Measurements from ENCODE around the gene BICRA.

BICRA gene

DNA sequence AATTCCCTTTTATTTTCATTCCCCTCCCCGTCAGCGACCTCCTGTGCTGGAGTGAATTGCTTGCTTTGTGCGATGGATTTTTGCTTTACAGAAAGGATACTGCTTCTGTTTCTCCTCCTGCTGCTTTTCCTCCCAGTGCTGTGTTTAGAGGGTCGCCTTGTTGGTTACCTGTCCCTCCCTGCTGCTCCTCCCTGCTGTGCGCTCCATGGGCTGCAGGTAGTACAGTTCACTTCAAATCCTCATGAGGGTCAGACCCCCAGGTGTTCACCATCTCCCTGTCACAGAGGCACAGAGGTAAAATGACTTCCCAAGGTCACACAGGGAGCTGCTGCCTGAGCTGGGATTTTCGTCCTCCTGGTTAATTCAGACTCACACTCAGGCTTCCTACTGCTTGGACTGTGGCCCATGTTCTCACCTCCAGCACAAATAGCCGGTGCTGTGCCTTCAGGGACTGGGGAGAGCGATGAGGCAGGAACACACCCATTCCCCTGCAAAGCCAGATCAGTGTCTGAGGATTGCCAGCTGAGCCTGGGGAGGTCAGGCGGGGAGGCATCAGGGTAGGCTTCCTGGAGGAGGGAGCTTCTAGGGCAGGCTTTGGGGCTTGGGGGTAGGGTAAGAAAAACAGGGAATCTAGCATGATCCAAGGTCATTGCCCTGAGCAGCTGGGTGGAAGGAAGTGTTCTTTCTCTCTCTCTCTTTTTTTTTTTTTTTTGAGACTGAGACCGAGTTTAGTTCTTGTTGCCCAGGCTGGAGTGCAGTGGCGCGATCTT, 14.4 kb downstream of the BICRA start:
- Histone ChIP-seq H3K9me3 (ENCODE audit: low read depth, low read length) (no peaks in the 10 kb centered on the region), H3K9ac (ENCODE audit: insufficient read length) (no peak overlapping the region), H3K36me3 (ENCODE audit: insufficient read depth, low read length) (no peaks in the 10 kb centered on the region), H3K27ac (no peak overlapping the region), H3K4me3 (no peak overlapping the region)
- TF ChIP-seq EZH2 (IDR thresholded peaks at IDR 0.05) (no peak), POLR2AphosphoS5 (IDR thresholded peaks at IDR 0.05; ENCODE audit: borderline replicate concordance, low read depth, low read length) (no peak)
- DNase-seq (ENCODE audit: low read depth, low spot score) = no peak

DNA sequence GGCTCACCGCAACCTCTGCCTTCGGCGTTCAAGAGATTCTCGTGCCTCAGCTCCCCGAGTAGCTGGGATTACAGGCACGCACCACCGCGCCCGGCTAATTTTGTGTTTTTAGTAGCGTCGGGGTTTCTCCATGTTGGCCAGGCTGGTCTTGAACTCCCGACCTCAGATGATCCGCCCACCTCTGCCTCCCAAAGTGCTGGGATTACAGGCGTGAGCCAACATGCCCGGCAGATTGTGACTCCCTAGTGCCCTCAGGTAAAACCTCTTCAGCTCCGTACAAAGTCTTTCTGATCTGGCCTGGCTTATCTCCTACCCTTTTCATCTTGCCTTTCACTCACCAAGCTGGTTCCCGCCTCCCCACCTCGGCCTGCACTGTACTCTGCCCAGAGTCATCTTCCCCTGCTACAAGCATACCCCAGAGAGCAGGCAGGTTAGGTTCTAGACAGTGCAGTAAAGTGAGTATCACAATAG, 15.0 kb downstream of the BICRA start:
- no peaks in the 10 kb centered on the region for H3K36me3 ChIP-seq (ENCODE audit: insufficient read depth, low read length)
- TF ChIP-seq EZH2 (IDR thresholded peaks at IDR 0.05) = no peak
- no peak for TF ChIP-seq POLR2AphosphoS5 (IDR thresholded peaks at IDR 0.05; ENCODE audit: borderline replicate concordance, low read depth, low read length)
- H3K9ac ChIP-seq (ENCODE audit: insufficient read length) = no peak overlapping the region
- no peak for DNase-seq (ENCODE audit: low read depth, low spot score)
- no peaks in the 10 kb centered on the region for H3K9me3 ChIP-seq (ENCODE audit: low read depth, low read length)
- H3K27ac ChIP-seq = no peak overlapping the region
- no peak overlapping the region for H3K4me3 ChIP-seq

DNA sequence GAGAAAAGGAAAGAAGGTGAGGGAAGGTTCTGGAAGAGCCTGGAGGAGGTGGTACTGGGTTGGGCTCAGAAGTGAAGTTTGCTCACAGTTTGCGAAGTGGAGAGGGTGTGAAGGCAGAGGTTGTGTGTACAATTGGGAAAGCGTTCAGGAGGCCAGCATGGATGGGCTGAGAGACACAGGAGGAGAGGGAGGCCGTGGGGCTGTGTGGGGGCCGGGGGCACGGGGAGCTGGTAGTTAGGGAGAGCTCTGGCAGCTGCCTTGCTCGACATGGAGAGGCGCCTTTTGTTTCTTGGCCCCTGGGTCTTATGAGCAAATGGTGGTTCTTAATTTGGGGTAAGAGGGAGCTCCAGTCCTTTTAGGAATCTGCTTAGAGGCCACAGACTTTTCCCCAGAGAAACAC, 16.7 kb downstream of the BICRA start:
- DNase-seq (ENCODE audit: low read depth, low spot score) = no peak
- no peaks in the 10 kb centered on the region for H3K9me3 ChIP-seq (ENCODE audit: low read depth, low read length)
- no peak overlapping the region for H3K4me3 ChIP-seq
- peaks cover 5% of the 10 kb centered on the region for H3K36me3 ChIP-seq (ENCODE audit: insufficient read depth, low read length)
- H3K27ac ChIP-seq = no peak overlapping the region
- no peak for TF ChIP-seq POLR2AphosphoS5 (IDR thresholded peaks at IDR 0.05; ENCODE audit: borderline replicate concordance, low read depth, low read length)
- no peak for TF ChIP-seq FOXP2 (optimal IDR thresholded peaks at IDR 0.05; ENCODE audit: control extremely low read depth, extremely low read length, insufficient read depth)
- TF ChIP-seq EZH2 (IDR thresholded peaks at IDR 0.05) = no peak
- H3K9ac ChIP-seq (ENCODE audit: insufficient read length) = no peak overlapping the region

DNA sequence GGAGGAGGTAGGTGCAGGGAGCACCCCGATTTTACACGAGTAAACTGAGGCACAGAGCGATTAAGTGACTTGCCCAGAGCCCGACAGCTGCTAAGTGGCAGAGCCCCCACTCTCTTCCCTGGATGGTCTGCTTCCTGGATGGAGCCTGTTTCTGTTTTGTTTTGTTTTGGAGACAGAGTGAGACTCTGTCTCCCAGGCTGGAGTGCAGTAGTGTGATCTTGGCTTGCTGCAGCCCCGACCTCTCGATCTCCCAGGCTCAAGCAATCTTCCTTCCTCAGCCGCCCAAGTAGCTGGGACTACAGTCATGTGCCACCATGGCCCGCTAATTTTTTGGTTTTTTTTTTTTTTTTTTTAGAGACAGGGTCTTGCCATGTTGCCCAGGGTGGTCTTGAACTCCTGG, 17.3 kb downstream of the BICRA start:
- no peak for DNase-seq (ENCODE audit: low read depth, low spot score)
- Histone ChIP-seq H3K9me3 (ENCODE audit: low read depth, low read length) (no peaks in the 10 kb centered on the region), H3K27ac (no peak overlapping the region), H3K9ac (ENCODE audit: insufficient read length) (no peak overlapping the region), H3K36me3 (ENCODE audit: insufficient read depth, low read length) (peaks cover 8% of the 10 kb centered on the region), H3K4me3 (no peak overlapping the region)
- no peak for TF ChIP-seq FOXP2 (optimal IDR thresholded peaks at IDR 0.05; ENCODE audit: control extremely low read depth, extremely low read length, insufficient read depth)
- TF ChIP-seq EZH2 (IDR thresholded peaks at IDR 0.05) = no peak
- TF ChIP-seq POLR2AphosphoS5 (IDR thresholded peaks at IDR 0.05; ENCODE audit: borderline replicate concordance, low read depth, low read length) = no peak

DNA sequence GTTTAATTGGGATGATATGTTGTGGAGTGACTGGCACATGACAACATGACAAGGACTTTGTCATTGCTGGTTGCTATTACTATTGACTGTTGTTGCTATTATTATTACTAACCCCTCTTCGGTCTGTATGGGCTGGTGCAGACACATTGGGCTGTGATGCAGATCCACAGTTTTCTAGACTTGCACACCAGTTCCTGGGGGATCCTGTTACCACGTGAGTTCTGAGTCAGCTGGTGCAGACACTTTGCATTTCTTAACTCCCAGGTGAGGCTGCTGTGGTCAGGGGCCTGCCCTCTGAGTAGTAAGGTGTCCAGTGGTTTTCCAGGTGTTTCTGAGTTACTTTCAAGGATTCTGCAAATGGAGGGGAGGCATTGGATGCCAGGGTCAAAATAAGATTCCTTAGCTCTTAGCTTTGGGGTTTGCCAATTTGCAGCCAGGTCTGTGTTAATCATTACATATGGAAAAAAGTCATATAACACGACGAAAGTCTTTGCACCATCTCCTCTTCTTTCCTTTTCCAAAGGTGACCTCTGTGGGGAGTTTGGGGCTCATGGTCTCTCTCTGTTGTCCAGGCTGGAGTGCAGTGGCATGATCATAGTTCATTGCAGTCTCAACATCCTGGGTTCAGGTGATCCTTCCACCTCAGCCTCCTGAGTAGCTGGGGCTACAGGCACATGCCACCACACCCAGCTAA, 19.3 kb downstream of the BICRA start:
- DNase-seq (ENCODE audit: low read depth, low spot score) = no peak

DNA sequence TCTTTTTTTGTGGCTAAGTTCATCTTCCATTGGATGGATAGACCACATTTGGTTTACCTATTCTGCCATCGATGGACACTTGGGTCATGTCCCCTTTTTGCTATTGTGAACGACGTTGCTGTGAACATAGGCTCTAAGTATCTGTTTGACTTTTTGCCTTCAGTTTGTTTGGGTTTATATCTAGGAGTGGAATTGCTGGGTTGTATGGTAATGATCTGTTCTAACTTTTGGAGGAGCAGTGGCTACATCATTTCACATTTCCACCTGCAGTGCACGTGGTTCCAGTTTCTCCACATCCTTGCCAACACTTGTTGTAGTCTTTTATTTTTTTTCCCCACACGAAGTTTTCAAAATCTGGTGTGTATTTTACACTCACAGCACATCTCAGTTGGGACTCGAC, 21.7 kb downstream of the BICRA start:
- no peak for TF ChIP-seq FOXP2 (optimal IDR thresholded peaks at IDR 0.05; ENCODE audit: control extremely low read depth, extremely low read length, insufficient read depth)
- TF ChIP-seq EZH2 (IDR thresholded peaks at IDR 0.05) = no peak
- no peak for TF ChIP-seq POLR2AphosphoS5 (IDR thresholded peaks at IDR 0.05; ENCODE audit: borderline replicate concordance, low read depth, low read length)
- H3K36me3 ChIP-seq (ENCODE audit: insufficient read depth, low read length) = peaks cover 8% of the 10 kb centered on the region

More for the DNA sequence above, 19.3 kb downstream of the BICRA start:
- Histone ChIP-seq H3K4me3 (no peak overlapping the region), H3K27ac (no peak overlapping the region), H3K36me3 (ENCODE audit: insufficient read depth, low read length) (peaks cover 8% of the 10 kb centered on the region), H3K9me3 (ENCODE audit: low read depth, low read length) (no peaks in the 10 kb centered on the region), H3K9ac (ENCODE audit: insufficient read length) (no peak overlapping the region)
- TF ChIP-seq POLR2AphosphoS5 (IDR thresholded peaks at IDR 0.05; ENCODE audit: borderline replicate concordance, low read depth, low read length) (no peak), FOXP2 (optimal IDR thresholded peaks at IDR 0.05; ENCODE audit: control extremely low read depth, extremely low read length, insufficient read depth) (no peak), EZH2 (IDR thresholded peaks at IDR 0.05) (no peak)

DNA sequence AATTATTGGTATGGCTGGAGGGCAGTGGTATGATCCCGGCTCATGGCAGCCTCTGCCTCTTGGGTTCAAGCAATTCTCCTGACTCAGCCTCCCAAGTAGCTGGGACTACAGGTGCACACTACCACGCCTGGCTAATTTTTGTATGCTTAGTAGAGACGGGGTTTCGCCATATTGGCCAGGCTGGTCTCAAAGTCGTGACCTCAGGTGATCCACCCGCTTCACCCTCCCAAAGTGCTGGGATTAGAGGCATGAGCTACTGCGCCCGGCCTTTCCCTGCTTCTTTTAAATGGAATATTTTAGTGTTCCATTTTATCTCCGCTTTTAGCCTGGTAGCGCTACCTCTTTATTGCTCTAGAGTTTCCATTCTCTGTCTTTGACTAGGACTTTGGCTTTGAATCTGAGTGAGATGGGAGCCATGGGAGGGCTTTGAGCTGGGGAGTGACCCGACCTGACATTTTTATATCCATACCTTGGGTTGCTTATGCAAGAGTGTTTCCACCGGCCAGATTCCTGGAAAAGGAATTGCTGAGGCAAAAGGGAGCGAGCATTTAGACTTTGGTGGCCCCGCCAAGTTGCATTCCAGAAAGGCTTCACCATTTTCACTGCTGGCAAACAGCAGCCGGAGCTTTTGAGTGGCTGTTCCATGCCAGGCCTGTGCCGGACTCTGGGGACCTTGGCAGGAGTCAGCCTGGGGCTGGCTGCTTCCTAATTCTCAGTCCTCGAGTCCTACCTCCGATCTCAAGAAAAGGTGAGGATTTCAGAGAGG, 22.9 kb downstream of the BICRA start:
- Histone ChIP-seq H3K36me3 (ENCODE audit: insufficient read depth, low read length) (peaks cover 8% of the 10 kb centered on the region), H3K9ac (ENCODE audit: insufficient read length) (no peak overlapping the region), H3K27ac (no peak overlapping the region), H3K9me3 (ENCODE audit: low read depth, low read length) (no peaks in the 10 kb centered on the region), H3K4me3 (no peak overlapping the region)
- DNase-seq (ENCODE audit: low read depth, low spot score) = no peak
- TF ChIP-seq POLR2AphosphoS5 (IDR thresholded peaks at IDR 0.05; ENCODE audit: borderline replicate concordance, low read depth, low read length) = no peak
- TF ChIP-seq EZH2 (IDR thresholded peaks at IDR 0.05) = no peak
- TF ChIP-seq FOXP2 (optimal IDR thresholded peaks at IDR 0.05; ENCODE audit: control extremely low read depth, extremely low read length, insufficient read depth) = no peak

More for the DNA sequence above, 21.7 kb downstream of the BICRA start:
- no peak overlapping the region for H3K9ac ChIP-seq (ENCODE audit: insufficient read length)
- H3K9me3 ChIP-seq (ENCODE audit: low read depth, low read length) = no peaks in the 10 kb centered on the region
- H3K4me3 ChIP-seq = no peak overlapping the region
- no peak overlapping the region for H3K27ac ChIP-seq
- no peak for DNase-seq (ENCODE audit: low read depth, low spot score)

DNA sequence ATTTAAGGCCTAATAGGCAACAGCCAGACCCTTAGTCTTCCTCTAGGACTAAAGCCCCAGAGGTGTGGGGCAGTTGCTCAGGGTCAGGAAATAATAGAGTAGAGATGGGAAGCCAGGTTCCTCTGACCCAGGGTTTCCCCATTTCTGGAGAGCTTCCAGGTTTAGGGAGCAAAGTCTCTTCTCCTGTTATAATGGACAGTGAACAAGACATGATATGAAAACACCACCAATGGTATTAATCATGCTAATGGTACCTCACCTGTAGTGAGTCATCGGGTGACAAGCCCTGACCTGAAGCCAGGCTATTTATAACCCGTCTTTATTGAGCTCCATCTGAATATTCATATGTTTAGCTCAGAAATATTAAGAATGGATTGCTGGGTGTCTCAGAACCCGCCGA, 24.6 kb downstream of the BICRA start:
- Histone ChIP-seq H3K9ac (ENCODE audit: insufficient read length) (no peak overlapping the region), H3K27ac (no peak overlapping the region), H3K9me3 (ENCODE audit: low read depth, low read length) (no peaks in the 10 kb centered on the region), H3K4me3 (no peak overlapping the region), H3K36me3 (ENCODE audit: insufficient read depth, low read length) (peaks cover 8% of the 10 kb centered on the region)
- no peak for DNase-seq (ENCODE audit: low read depth, low spot score)
- TF ChIP-seq EZH2 (IDR thresholded peaks at IDR 0.05) (no peak), FOXP2 (optimal IDR thresholded peaks at IDR 0.05; ENCODE audit: control extremely low read depth, extremely low read length, insufficient read depth) (no peak), POLR2AphosphoS5 (IDR thresholded peaks at IDR 0.05; ENCODE audit: borderline replicate concordance, low read depth, low read length) (no peak)

Data from SK-N-MC (cell line).